ENCODE data around the gene TMEM54.

DNA sequence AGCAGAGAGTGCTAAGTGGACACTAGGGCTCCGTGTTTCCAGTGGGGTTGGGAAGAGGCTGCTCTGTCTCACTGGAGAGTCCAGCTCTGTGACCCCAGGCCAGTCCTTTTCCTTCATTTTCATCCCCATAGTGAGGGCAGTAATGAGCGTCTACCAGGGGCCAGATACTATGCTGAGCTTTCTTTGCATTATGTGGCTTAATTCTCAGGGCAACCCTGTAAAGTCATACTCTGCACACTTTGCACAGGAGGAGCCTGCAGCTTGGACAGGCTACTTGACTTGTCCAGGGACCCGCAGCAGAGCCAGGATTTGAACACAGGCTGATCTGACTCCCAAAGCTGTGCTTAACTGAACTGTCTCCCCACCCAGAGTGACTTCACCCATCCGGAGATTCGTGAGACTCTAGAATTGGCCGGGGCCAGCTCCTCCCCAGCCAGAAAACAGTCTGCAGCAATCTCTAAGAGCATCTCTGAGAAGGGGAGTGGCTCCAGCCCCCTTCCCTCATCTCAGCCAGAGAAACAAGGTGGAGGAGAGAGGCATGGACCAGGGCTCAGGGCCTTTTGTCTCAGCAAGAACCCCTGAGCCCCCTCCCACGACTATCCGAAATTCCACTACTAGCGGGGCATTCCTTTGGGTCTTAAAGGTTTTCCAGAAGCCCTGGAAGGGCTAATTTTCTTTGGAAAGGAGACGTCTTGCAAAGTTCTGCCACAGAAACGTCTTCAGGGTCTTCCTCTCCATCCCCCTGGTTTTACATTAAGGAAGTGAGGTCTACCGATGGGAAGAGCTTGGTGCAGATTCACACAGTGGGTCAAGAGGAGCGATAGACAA is 29.6 kb downstream of the TMEM54 start:
- TF ChIP-seq, protein P1, sequence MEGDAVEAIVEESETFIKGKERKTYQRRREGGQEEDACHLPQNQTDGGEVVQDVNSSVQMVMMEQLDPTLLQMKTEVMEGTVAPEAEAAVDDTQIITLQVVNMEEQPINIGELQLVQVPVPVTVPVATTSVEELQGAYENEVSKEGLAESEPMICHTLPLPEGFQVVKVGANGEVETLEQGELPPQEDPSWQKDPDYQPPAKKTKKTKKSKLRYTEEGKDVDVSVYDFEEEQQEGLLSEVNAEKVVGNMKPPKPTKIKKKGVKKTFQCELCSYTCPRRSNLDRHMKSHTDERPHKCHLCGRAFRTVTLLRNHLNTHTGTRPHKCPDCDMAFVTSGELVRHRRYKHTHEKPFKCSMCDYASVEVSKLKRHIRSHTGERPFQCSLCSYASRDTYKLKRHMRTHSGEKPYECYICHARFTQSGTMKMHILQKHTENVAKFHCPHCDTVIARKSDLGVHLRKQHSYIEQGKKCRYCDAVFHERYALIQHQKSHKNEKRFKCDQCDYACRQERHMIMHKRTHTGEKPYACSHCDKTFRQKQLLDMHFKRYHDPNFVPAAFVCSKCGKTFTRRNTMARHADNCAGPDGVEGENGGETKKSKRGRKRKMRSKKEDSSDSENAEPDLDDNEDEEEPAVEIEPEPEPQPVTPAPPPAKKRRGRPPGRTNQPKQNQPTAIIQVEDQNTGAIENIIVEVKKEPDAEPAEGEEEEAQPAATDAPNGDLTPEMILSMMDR (IDR thresholded peaks at IDR 0.05), result no peak
- TF ChIP-seq POLR2A (IDR thresholded peaks at IDR 0.05), result no peak
